RKO (cell line): ENCODE measurements around the gene ZNF577.

Experiments
- DNase-seq: peaks from one replicate; pipeline ENCODE4 v3.0.0-alpha.2; 2016; ENCODE audit warnings: low spot score

The ZNF577 gene

GRCh38 chr19:51861870-51862622 is 25.7 kb downstream of the ZNF577 start:
- no peak for DNase-seq

- no peak for DNase-seq
These were observed 50.6 kb downstream of the ZNF577 start for GRCh38 chr19:51837145-51837544.

- peak; percentile 23 for DNase-seq
These were observed 57.5 kb downstream of the ZNF577 start for GRCh38 chr19:51830274-51830673.

GRCh38 chr19:51824281-51825005 is 63.3 kb downstream of the ZNF577 start:
- no peak for DNase-seq

GRCh38 chr19:51822946-51823345 is 64.8 kb downstream of the ZNF577 start:
- no peak for DNase-seq

GRCh38 chr19:51822325-51822724 is 65.4 kb downstream of the ZNF577 start:
- no peak for DNase-seq

- no peak for DNase-seq
These were observed 65.8 kb downstream of the ZNF577 start for GRCh38 chr19:51821921-51822320.

GRCh38 chr19:51821456-51821855 is 66.3 kb downstream of the ZNF577 start:
- DNase-seq: no peak
